GM23338 (cell line): ENCODE measurements around the gene GPR162. TPM values are rescaled to one million over a fixed set of nuclear protein-coding genes. Genes with fewer than 3 reads are reported as not detected.

ENCODE experiments used
- EZH2 ChIP-seq: fragments of 200-600 bp; sonication (generic); IDR thresholded peaks from one replicate; pipeline ENCODE4 v1.8.0; 2017; ENCODE audit warnings: antibody characterized with exemption, mild to moderate bottlenecking, low read depth; ENCODE audit not compliant: unreplicated experiment
- EZH2phosphoT487 ChIP-seq: fragments of 200-600 bp; sonication (generic); IDR thresholded peaks from one replicate; pipeline ENCODE4 v1.8.1; 2018; ENCODE audit warnings: antibody characterized with exemption; ENCODE audit not compliant: unreplicated experiment
- JUNB ChIP-seq: IDR thresholded peaks from one replicate; pipeline ENCODE4 v1.6.1; 2016; ENCODE audit warnings: antibody characterized with exemption; ENCODE audit not compliant: unreplicated experiment
- STAT1 ChIP-seq: IDR thresholded peaks from one replicate; pipeline ENCODE4 v1.6.1; 2016; ENCODE audit warnings: antibody characterized with exemption; ENCODE audit not compliant: unreplicated experiment
- ZNF114 ChIP-seq: fragments of 250-450 bp; sonication (Bioruptor Pico); IDR thresholded peaks from 2 replicates; pipeline ENCODE4 v1.5.0; 2020; ENCODE audit warnings: mild to moderate bottlenecking, moderate library complexity
- ZNF331 ChIP-seq: fragments of 250-450 bp; sonication (Bioruptor Pico); IDR thresholded peaks from 2 replicates; pipeline ENCODE4 v1.5.0; 2020; ENCODE audit warnings: low read depth, mild to moderate bottlenecking, moderate library complexity
- polyA plus RNA-seq: library from polyadenylated mRNA; unstranded; fragments of >200 nt; fragmentation: Nextera tagmentation; extraction: Ambion mirVana; gene quantifications from 2 replicates; pipeline ENCODE4 v1.2.1, GENCODE V29; 2016
- total RNA-seq: library from RNA; depleted of rRNA; stranded (reverse); fragments of >200 nt; shearing (Covaris generic); gene quantifications from 2 replicates; pipeline ENCODE4 v1.2.3, GENCODE V29; 2014
- TF ChIP-seq, protein P1 (sequence below): fragments of 250-450 bp; sonication (Bioruptor Pico); IDR thresholded peaks from 2 replicates; pipeline ENCODE4 v1.5.0; 2020; ENCODE audit warnings: mild to moderate bottlenecking, moderate library complexity
- TF ChIP-seq, protein P2 (sequence below): IDR thresholded peaks from one replicate; pipeline ENCODE4 v1.6.1; 2018; ENCODE audit warnings: antibody characterized with exemption; ENCODE audit not compliant: unreplicated experiment
- TF ChIP-seq, protein P3 (sequence below): IDR thresholded peaks from 2 replicates; pipeline ENCODE4 v1.6.1; 2016; ENCODE audit warnings: antibody characterized with exemption

The GPR162 gene
- total and polyA plus RNA-seq, 2 experiments from 2014 or later: 4.7 to 5.0 TPM

DNA sequence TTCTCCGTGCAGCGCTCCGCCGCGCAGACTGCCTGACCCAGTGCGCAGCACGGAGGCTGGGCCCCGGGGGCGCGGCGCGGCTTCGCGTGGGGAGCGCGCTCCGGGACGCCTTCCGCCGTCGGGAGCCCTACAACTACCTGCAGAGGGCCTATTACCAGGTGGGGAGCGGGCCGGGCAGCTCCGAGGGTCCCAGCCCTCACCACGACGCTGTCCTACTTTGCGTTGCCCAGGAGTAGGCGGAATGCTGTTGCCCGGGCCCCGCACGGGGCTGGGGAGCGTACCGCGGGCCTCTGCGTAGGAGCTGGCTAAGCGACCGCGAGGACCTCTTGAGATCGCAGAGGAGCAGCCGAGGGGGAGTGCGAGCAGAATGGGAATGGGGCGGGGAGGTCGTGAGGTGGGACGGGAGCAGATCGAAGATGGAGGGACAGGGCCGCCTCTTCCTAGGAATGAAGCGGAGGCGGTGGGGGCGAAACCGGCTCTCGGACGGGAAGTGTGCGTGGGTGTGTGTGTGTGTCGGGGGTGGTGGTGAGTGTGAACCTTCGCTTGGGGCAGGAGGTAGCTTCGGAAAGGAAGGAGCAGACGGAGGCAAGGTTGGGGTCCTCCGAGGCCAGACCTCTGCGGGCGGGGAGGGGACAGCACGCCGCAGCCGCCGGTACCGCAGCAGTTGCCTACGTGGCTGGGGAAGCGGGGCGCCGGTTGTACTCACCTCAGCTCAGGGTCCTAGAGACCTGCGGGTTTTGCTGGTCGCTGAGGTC lies 7.3 kb downstream of the GPR162 start (continued):
- TF ChIP-seq, protein P1, sequence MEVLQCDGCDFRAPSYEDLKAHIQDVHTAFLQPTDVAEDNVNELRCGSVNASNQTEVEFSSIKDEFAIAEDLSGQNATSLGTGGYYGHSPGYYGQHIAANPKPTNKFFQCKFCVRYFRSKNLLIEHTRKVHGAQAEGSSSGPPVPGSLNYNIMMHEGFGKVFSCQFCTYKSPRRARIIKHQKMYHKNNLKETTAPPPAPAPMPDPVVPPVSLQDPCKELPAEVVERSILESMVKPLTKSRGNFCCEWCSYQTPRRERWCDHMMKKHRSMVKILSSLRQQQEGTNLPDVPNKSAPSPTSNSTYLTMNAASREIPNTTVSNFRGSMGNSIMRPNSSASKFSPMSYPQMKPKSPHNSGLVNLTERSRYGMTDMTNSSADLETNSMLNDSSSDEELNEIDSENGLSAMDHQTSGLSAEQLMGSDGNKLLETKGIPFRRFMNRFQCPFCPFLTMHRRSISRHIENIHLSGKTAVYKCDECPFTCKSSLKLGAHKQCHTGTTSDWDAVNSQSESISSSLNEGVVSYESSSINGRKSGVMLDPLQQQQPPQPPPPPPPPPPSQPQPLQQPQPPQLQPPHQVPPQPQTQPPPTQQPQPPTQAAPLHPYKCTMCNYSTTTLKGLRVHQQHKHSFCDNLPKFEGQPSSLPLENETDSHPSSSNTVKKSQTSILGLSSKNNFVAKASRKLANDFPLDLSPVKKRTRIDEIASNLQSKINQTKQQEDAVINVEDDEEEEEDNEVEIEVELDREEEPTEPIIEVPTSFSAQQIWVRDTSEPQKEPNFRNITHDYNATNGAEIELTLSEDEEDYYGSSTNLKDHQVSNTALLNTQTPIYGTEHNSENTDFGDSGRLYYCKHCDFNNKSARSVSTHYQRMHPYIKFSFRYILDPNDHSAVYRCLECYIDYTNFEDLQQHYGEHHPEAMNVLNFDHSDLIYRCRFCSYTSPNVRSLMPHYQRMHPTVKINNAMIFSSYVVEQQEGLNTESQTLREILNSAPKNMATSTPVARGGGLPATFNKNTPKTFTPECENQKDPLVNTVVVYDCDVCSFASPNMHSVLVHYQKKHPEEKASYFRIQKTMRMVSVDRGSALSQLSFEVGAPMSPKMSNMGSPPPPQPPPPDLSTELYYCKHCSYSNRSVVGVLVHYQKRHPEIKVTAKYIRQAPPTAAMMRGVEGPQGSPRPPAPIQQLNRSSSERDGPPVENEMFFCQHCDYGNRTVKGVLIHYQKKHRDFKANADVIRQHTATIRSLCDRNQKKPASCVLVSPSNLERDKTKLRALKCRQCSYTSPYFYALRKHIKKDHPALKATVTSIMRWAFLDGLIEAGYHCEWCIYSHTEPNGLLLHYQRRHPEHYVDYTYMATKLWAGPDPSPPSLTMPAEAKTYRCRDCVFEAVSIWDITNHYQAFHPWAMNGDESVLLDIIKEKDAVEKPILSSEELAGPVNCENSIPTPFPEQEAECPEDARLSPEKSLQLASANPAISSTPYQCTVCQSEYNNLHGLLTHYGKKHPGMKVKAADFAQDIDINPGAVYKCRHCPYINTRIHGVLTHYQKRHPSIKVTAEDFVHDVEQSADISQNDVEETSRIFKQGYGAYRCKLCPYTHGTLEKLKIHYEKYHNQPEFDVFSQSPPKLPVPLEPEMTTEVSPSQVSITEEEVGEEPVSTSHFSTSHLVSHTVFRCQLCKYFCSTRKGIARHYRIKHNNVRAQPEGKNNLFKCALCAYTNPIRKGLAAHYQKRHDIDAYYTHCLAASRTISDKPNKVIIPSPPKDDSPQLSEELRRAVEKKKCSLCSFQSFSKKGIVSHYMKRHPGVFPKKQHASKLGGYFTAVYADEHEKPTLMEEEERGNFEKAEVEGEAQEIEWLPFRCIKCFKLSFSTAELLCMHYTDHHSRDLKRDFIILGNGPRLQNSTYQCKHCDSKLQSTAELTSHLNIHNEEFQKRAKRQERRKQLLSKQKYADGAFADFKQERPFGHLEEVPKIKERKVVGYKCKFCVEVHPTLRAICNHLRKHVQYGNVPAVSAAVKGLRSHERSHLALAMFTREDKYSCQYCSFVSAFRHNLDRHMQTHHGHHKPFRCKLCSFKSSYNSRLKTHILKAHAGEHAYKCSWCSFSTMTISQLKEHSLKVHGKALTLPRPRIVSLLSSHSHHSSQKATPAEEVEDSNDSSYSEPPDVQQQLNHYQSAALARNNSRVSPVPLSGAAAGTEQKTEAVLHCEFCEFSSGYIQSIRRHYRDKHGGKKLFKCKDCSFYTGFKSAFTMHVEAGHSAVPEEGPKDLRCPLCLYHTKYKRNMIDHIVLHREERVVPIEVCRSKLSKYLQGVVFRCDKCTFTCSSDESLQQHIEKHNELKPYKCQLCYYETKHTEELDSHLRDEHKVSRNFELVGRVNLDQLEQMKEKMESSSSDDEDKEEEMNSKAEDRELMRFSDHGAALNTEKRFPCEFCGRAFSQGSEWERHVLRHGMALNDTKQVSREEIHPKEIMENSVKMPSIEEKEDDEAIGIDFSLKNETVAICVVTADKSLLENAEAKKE (CRISPR knock-in tag): no peak
- TF ChIP-seq, protein P2, sequence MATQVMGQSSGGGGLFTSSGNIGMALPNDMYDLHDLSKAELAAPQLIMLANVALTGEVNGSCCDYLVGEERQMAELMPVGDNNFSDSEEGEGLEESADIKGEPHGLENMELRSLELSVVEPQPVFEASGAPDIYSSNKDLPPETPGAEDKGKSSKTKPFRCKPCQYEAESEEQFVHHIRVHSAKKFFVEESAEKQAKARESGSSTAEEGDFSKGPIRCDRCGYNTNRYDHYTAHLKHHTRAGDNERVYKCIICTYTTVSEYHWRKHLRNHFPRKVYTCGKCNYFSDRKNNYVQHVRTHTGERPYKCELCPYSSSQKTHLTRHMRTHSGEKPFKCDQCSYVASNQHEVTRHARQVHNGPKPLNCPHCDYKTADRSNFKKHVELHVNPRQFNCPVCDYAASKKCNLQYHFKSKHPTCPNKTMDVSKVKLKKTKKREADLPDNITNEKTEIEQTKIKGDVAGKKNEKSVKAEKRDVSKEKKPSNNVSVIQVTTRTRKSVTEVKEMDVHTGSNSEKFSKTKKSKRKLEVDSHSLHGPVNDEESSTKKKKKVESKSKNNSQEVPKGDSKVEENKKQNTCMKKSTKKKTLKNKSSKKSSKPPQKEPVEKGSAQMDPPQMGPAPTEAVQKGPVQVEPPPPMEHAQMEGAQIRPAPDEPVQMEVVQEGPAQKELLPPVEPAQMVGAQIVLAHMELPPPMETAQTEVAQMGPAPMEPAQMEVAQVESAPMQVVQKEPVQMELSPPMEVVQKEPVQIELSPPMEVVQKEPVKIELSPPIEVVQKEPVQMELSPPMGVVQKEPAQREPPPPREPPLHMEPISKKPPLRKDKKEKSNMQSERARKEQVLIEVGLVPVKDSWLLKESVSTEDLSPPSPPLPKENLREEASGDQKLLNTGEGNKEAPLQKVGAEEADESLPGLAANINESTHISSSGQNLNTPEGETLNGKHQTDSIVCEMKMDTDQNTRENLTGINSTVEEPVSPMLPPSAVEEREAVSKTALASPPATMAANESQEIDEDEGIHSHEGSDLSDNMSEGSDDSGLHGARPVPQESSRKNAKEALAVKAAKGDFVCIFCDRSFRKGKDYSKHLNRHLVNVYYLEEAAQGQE: no peak
- TF ChIP-seq, protein P3, sequence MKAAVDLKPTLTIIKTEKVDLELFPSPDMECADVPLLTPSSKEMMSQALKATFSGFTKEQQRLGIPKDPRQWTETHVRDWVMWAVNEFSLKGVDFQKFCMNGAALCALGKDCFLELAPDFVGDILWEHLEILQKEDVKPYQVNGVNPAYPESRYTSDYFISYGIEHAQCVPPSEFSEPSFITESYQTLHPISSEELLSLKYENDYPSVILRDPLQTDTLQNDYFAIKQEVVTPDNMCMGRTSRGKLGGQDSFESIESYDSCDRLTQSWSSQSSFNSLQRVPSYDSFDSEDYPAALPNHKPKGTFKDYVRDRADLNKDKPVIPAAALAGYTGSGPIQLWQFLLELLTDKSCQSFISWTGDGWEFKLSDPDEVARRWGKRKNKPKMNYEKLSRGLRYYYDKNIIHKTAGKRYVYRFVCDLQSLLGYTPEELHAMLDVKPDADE: no peak
- no peak for TF ChIP-seq STAT1
- no peak for TF ChIP-seq JUNB
- TF ChIP-seq EZH2: no peak
- TF ChIP-seq ZNF331 (CRISPR knock-in tag): no peak
- TF ChIP-seq EZH2phosphoT487: no peak
- TF ChIP-seq ZNF114 (CRISPR knock-in tag): no peak
